ENCODE measurements around the gene ULK1.

GRCh38 chr12:131962069-131962468 lies 67.6 kb downstream of the ULK1 start:
- no peak for TF ChIP-seq CTCF (conservative IDR thresholded peaks at IDR 0.05 in 1 of 2, IDR thresholded peaks at IDR 0.05 in 1 of 2; ENCODE audit: low read depth in 1 of 2, low read length in 2 of 2)
- no peak for TF ChIP-seq EZH2 (IDR thresholded peaks at IDR 0.05; ENCODE audit: low read length, missing control alignments)
